SH-SY5Y (cell line): Measurements from ENCODE around the gene PTDSS2.

Source experiments
- GATA2 ChIP-seq: IDR thresholded peaks from 2 replicates; pipeline ENCODE4 v1.6.1; 2011; ENCODE audit warnings: mild to moderate bottlenecking, low read depth, low read length
- GATA3 ChIP-seq: IDR thresholded peaks from 2 replicates; pipeline ENCODE4 v1.6.1; 2011; ENCODE audit warnings: low read depth, mild to moderate bottlenecking, low read length, moderate library complexity

GRCh38 chr11:472816-473215 lies 22.7 kb downstream of the PTDSS2 start:
- TF ChIP-seq GATA2 (no peak), GATA3 (no peak)
